AG09319 (cell line): ENCODE results near the gene SCYGR4.

Source experiments
- DNase-seq: peaks from one replicate; pipeline ENCODE4 v3.0.0-alpha.2; 2010; ENCODE audit warnings: low read depth; ENCODE audit errors: extremely low read depth
- CTCF ChIP-seq: IDR thresholded peaks from 2 replicates; pipeline ENCODE4 v1.5.1; 2011; ENCODE audit warnings: low read depth, mild to moderate bottlenecking, inconsistent platforms, low read length, moderate library complexity

Gene SCYGR4

GRCh38 chr2:227627769-227628168 is 10.5 kb downstream of the SCYGR4 start:
- no peak for DNase-seq
- no peak for TF ChIP-seq CTCF

GRCh38 chr2:227629435-227629834 is 12.1 kb downstream of the SCYGR4 start:
- no peak for TF ChIP-seq CTCF
- no peak for DNase-seq

- no peak for TF ChIP-seq CTCF
- no peak for DNase-seq
Observed at GRCh38 chr2:227630322-227630721, 13.0 kb downstream of the SCYGR4 start.

- no peak for DNase-seq
- TF ChIP-seq CTCF = no peak
Observed at GRCh38 chr2:227632827-227633226, 15.5 kb downstream of the SCYGR4 start.

GRCh38 chr2:227634201-227634600 is 16.9 kb downstream of the SCYGR4 start:
- DNase-seq = no peak
- no peak for TF ChIP-seq CTCF

- TF ChIP-seq CTCF = no peak
- no peak for DNase-seq
Observed at GRCh38 chr2:227642656-227643055, 25.4 kb downstream of the SCYGR4 start.

GRCh38 chr2:227643990-227644551 is 26.8 kb downstream of the SCYGR4 start:
- TF ChIP-seq CTCF = no peak
- DNase-seq = no peak
